GM10266 (cell line): ENCODE data around the gene NSUN3.

ENCODE experiments used
- DNase-seq: peaks from one replicate; pipeline ENCODE4 v3.0.0; 2012; ENCODE audit errors: extremely low spot score
- CTCF ChIP-seq: IDR thresholded peaks from 2 replicates; pipeline ENCODE4 v1.5.1; 2012; ENCODE audit warnings: mild to moderate bottlenecking, low read depth; ENCODE audit not compliant: control insufficient read depth, insufficient read depth; ENCODE audit errors: missing control alignments

Gene NSUN3

GRCh38 chr3:94062513-94063404 lies at the start of gene NSUN3, which contains the start of gene DHFR2:
Gene NSUN3, plus strand, starts transcription at chr3:94063061. Its CDS starts 66 bp downstream, at chr3:94063127.
Gene DHFR2, minus strand, starts transcription at chr3:94062916. Its CDS starts 1,405 bp downstream, at chr3:94061511.
- TF ChIP-seq CTCF: no peak
- peak; percentile 80 for DNase-seq

GRCh38 chr3:94015025-94015424 lies 47.8 kb upstream of the NSUN3 start:
- no peak for TF ChIP-seq CTCF
- no peak for DNase-seq

GRCh38 chr3:94019659-94020058 lies 43.2 kb upstream of the NSUN3 start:
- no peak for DNase-seq
- no peak for TF ChIP-seq CTCF

- no peak for DNase-seq
- no peak for TF ChIP-seq CTCF
These were observed 42.6 kb upstream of the NSUN3 start for GRCh38 chr3:94020293-94020692.

GRCh38 chr3:94024385-94024784 lies 38.5 kb upstream of the NSUN3 start:
- no peak for TF ChIP-seq CTCF
- DNase-seq: no peak

GRCh38 chr3:94026623-94027022 lies 36.2 kb upstream of the NSUN3 start:
- DNase-seq: no peak
- TF ChIP-seq CTCF: no peak
